ENCODE measurements around the gene LRRC10.
A peak's percentile ranks its signal among the peaks of the same experiment; 100 is the strongest.

LRRC10 gene

GRCh38 chr12:69610729-69611128 lies at the start of gene LRRC10:
Gene LRRC10, minus strand, starts transcription at chr12:69610907. Its CDS starts 69 bp downstream, at chr12:69610838.
- no peak for DNase-seq

GRCh38 chr12:69660164-69660863 lies 49.6 kb upstream of the LRRC10 start:
- no peak for DNase-seq

GRCh38 chr12:69658203-69658602 lies 47.5 kb upstream of the LRRC10 start:
- DNase-seq, result no peak

GRCh38 chr12:69657376-69658137 lies 46.9 kb upstream of the LRRC10 start:
- no peak for DNase-seq

GRCh38 chr12:69655616-69656340 lies 45.1 kb upstream of the LRRC10 start:
- no peak for DNase-seq

GRCh38 chr12:69653703-69654102 lies 43.0 kb upstream of the LRRC10 start:
- no peak for DNase-seq

GRCh38 chr12:69651922-69652321 lies 41.2 kb upstream of the LRRC10 start:
- no peak for DNase-seq

GRCh38 chr12:69649529-69649928 lies 38.8 kb upstream of the LRRC10 start:
- no peak for DNase-seq

- DNase-seq, result no peak
Measured at GRCh38 chr12:69648476-69648875, 37.8 kb upstream of the LRRC10 start.

GRCh38 chr12:69647178-69647577 lies 36.5 kb upstream of the LRRC10 start:
- DNase-seq, result no peak

GRCh38 chr12:69645031-69645430 lies 34.3 kb upstream of the LRRC10 start:
- no peak for DNase-seq

GRCh38 chr12:69644511-69644910 lies 33.8 kb upstream of the LRRC10 start:
- DNase-seq, result no peak

GRCh38 chr12:69642531-69642930 lies 31.8 kb upstream of the LRRC10 start:
- DNase-seq, result no peak

GRCh38 chr12:69641546-69641945 lies 30.8 kb upstream of the LRRC10 start:
- DNase-seq, result no peak

GRCh38 chr12:69639400-69640016 lies 28.8 kb upstream of the LRRC10 start:
- DNase-seq, result peak; percentile 63

- no peak for DNase-seq
Measured at GRCh38 chr12:69633061-69633460, 22.4 kb upstream of the LRRC10 start.

- no peak for DNase-seq
Measured at GRCh38 chr12:69630191-69630590, 19.5 kb upstream of the LRRC10 start.

- no peak for DNase-seq
Measured at GRCh38 chr12:69627501-69627900, 16.8 kb upstream of the LRRC10 start.

GRCh38 chr12:69623970-69624369 lies 13.3 kb upstream of the LRRC10 start:
- no peak for DNase-seq

GRCh38 chr12:69621551-69621950 lies 10.8 kb upstream of the LRRC10 start:
- no peak for DNase-seq

GRCh38 chr12:69620921-69621320 lies 10.2 kb upstream of the LRRC10 start:
- no peak for DNase-seq

- no peak for DNase-seq
Measured at GRCh38 chr12:69620077-69620476, 9.4 kb upstream of the LRRC10 start.

GRCh38 chr12:69619050-69619449 lies 8.3 kb upstream of the LRRC10 start:
- no peak for DNase-seq

All from activated naive CD4-positive, alpha-beta T cell treated with Interleukin-2 at 50 U/mL for 16 hours (primary cell).